Iris pigment epithelial cell (primary cell): ENCODE measurements around the gene MLPH.

Experiments used
- DNase-seq: peaks from one replicate; pipeline ENCODE4 v3.0.0-alpha.2; 2011; ENCODE audit warnings: low read depth

Gene MLPH

DNA sequence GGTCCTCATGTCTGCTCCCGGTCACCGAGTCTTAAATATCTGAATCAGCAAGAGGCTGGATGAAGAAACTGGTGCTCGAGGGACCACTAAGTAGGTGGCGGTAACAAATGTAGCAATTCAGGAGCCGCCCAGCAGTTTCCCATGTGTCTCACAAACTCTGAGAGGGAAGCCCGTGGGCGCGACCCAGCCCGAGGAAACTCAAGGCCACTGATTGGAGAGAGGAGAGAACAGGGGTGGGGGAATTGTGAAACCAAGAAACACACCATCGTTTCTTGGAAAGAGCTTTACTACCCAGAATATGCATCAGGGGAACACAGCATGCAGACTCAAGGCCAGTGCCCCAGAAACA, 10.8 kb downstream of the MLPH start:
- DNase-seq: peak; percentile 82

DNA sequence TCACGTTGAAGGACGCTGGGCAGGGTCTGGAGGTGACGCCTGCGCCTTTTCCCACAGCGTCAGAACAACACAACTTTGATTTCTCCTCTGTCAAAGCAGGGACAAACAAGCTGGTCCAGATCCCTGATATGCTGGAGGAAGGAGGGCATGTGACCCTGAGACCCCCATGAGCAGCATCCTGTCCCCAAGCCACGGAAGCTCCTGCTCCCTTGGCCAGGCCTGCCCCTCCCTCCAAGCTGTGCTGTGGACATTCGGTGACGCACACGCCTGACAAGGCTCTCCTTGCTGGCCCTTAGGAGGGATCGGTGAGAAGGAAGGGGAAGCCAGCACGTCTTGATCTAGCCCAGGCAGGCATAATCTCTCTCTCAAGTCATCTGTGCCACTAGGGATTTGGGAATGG, 11.3 kb downstream of the MLPH start:
- no peak for DNase-seq

DNA sequence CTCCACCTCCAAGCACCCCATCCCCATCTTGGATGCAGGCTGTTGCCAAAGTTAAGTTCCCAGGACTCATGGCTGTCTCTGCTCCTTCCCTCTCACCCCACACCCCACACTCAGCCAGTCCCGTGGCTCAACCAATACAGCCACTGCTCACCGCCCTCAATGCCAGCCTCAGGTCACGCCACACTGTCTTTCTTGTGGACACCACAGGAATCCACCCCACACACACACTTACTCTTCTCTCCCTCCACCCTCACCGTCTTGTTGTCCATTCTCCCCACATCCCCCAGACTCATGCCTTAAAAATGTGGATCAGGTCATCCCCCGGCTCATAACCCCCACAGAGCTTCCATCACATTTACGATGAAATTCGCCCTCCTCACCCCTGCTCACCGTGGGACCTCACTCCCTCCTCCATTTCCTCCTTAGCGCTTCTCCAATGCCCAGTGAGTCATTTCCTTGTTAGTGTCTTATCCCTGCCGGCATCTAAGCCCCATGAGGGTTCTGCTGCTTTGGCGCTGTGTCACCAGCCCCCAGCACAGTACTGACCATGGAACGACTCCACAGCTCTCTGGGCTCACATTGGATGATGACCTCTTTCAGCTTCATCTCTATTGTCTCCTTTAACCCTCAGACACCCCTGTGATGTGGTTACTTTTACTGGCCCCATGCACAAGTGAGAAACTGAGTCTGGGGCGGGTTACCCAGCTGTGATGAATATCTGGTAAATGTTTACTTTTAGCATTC, 13.8 kb downstream of the MLPH start:
- DNase-seq: peak; percentile 100

DNA sequence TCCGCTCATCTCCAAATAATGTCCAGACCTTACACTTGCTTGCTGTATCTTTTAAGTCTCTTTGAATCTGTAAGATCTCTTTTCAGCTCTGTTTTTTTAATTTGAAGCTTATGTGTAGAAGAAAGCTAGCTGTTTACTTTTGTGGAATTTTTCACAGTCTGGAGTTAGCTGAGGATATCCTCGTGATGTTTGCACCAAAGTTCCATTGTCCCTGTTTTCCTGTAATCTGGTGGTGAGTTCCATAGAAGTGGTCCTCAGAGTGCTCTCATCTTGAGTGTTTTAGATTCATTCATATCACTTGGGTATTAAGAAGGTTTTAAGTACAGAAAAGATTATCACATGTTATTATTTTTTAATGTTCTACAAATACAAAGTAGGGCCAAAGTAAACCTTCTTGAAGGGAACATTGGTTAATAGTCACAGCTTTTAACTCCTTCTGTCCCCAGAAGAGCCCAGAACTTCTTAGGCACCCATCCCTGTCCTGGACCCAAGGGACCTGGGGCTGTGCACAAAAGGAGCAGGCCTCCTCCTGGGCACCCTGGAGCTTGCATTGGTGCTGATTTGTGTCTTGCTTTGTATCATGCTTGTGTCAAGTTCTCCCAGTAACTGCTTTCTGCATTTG, 15.0 kb downstream of the MLPH start:
- DNase-seq: peak; percentile 45

DNA sequence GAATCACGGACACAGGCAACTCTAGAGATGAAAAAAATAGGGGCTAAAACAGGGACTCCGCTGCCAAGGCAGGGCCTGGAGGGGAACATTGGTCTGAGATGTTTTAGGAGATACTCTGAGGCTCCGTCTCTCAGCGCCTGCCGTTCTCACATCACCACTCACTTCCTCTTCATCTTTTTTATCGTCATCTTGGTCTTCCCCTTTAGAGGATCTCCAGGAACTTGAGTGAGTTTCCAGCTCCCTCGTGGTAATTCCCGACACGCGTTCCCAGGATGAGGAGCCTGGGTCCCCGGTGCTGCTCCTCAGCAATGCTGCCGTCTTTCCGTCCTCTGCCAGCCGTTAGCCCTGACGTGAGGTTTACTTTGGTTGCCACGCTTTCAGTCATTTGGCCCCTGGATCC, 16.1 kb downstream of the MLPH start:
- DNase-seq: no peak

DNA sequence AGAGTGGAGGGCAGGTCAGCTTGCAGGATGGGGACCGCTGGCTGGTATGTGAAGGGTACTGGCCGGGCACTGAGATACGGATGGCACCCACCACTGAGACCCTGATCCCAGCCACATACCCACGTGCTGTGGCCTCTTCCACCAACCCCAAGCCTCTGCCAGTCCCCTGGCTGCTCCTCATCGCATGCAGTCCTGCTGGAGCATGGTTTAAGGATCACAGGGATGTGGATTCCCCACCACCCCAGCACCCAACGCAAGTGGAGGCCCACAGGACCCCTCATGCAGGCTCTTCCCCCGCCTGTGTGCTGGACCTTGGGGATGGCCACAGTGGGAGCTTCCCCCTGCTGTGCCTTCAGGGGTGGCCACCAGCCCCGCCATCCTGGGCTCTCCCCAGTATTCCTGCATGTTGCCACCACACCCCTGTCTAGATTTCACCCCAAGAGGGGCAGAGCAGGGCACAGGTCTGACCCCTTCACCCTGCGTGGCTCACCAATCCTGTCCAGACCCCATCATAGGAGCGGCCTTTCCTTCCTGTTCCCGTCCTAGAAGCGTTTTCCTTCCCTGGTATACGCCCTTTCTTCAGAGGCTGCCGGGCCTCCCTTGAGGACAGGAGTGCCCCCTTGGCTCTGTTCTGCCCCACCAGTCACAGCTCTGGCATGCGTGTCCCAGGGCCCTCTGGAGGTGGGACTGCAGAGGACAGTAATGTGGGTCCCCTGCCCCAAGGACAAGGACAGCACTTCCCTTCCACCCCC, 18.3 kb downstream of the MLPH start:
- no peak for DNase-seq

DNA sequence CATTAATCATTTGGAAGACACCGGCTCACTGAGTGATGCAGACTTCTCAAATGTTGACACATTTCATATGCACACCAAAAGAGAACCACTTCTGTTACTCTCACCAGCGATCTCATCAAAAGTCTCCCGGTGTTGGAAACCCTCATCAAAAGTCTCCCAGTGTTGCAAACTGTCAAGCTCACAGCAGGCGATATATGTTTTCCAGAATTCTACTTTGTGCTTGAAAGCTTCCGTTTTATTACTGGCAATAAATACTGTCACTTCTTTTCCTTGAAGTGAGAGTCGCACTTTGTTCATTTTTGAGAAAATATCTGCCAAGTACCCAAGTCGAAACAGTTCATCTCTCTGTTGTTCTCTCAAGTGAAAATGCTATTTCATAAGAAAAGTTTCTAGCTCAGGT, 20.5 kb downstream of the MLPH start:
- no peak for DNase-seq

DNA sequence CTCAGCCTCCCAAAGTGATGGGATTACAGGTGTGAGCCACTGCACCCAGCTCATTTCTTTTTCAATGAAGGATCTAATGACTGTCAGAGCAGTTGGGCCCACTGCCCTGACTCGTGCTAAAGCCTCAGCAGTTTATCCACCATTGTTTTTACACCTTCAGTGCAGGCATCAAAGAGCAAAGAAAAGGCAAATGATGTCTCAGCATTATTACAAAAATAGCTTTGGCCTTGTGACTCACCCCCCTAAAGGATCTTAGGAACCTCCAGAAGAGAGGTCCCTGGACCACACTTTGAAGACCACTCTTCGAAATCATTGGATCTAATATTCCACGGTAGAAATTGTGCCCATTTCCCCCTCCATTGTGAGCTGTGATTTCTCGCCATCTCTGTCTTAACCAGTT, 21.3 kb downstream of the MLPH start:
- DNase-seq: no peak

DNA sequence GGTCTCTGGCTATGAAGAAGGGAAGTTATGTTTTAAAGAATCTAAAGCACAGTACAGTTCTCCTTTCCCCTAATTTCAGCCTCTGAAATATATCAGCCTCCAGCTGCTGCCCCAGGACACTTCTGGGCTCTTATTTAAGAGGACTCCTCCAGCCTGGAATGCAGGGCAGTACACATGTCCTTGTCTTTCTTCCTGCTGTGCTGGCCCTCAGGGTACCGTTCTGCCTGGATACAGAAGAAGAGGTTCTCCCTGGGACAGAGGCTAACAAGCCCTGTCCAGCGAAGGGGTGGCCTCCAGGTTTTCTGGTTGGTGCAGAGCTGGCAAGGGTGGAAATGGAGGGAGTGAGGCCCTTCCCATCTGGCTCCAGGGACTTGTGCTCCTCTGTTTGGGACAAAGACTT, 22.1 kb downstream of the MLPH start:
- no peak for DNase-seq

DNA sequence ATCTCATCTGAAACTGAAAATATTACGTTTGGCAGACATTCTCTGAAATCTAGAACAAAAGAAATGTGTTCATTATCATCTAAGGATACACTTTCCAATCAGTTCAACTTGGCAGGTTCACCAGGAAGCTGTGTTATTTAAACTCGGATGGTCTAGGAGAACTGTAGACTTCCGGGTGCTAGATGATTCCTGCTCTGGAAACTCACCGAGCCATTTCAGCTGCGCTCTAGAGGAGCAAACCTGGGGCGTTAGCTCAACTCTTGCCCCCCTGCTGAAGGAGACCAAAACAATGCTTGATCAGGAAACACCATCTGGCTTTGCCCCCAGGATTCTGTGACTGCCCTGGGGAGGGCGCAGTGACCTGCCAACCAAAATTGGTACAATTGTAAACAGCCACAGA, 22.9 kb downstream of the MLPH start:
- no peak for DNase-seq

DNA sequence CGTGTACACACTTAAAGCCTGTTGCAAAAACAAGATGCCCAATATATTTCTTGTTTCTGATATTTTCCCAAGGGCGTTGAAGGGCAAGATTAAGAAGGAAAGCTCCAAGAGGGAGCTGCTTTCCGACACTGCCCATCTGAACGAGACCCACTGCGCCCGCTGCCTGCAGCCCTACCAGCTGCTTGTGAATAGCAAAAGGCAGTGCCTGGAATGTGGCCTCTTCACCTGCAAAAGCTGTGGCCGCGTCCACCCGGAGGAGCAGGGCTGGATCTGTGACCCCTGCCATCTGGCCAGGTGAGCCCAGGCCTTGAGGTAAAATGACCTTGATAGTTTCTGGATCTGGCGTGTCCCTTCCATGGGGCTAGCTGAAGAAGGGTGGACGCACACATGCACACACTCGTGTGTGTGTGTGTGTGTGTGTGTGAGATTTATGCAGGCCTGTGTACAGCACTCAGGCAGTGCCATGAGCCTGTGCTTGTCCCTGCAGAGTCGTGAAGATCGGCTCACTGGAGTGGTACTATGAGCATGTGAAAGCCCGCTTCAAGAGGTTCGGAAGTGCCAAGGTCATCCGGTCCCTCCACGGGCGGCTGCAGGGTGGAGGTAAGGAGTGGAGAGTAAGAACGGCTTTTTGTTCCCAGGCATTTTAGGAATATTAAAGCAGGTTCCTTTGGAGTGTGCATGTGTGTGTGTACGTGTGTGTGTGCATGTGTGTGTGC, 23.6 kb downstream of the MLPH start:
- no peak for DNase-seq

DNA sequence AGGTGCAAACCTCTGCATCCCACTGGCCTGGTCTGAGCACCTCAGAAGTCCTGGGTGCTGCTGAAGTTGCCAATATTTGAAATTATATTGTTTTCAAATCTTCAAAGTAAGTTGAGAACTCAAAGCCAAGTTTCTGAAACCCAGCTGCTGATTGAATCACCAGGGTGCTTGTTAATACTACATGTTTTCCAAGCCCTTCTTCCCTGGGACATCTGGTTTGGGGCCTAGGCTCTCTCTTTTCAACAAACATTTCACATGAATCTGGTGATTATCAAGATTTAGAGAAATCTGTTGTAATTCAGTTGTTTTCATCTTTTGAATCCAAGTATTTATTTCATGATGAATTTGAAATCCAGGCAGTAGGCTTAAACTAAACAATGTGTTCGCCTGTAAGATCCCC, 24.4 kb downstream of the MLPH start:
- peak; percentile 54 for DNase-seq

DNA sequence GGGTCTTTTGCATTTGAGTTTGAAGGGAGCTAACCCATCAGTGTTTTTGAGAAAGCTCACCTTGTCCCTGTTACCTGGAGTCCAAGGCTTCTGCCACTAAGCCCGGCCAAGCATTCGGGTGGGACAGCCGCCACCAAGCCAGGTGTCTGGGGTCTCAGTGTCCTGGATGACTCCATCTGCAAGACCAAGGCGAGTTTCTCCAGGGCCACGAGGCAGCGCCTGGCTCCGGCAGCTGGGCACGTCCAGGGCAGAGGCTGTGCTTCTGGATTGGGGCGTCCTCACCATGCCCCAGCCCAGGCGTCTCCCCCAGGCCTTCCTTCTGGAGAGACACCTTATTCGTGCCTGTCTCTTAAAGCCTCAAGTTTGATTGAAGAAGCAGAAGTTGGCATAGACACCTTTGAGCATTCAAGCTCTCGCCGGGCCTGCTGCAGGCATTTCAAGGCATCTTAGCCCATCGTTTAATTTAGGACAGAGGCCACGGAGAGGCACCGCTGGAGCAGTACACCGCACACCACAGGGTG, 24.9 kb downstream of the MLPH start:
- DNase-seq: no peak

DNA sequence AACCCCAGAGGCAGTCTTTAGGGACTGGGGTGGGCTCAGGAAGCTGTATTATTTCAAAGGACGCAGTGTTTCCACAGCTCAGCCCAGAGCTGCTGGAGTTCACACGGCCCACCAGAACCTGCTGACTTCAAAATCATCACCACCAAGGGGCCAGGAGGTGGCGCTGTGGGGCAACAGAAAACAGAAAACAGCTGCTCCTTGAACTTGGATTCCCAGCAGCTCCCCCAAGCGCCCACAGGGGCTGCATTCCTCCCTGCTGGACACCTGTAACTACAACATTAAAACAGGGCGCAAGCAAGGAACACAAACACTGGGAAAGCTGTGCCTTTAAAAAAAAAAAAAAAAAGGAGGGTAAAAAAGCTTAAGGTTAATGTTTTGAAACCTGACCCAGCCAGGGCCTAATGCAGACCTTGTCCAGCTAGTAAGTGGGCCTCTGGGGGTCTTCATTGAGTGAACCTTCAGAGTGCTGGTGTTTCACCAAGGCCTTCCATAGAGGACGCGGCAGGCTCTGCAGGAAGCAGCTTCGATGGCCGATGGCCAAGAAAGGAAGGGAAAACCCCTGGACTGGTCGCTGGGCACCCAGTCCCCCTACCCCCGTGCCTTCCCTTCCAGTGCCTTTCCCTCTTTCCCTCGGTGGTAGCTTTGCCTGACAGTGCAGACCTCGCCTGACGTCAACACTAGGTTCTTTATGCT, 25.9 kb downstream of the MLPH start:
- DNase-seq: peak; percentile 86

DNA sequence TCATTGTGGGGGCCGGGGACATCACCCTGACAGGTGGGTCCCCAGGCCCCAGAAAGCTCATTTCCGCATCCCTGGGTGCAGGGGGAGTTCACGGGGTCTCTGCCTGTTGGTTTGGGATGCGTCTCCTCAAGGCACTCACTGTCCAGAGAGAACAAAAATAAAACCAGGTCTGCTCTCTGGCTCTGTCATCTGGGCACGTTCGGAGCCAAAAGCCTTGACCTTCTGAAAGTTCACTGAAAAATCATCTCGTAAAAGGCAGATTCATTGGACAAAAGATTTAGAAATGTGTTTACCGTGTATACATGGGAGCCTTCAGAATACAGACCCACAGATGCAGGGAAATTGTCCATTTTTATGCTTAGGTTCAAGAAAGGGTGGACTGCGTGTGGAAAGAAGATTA, 26.6 kb downstream of the MLPH start:
- DNase-seq: no peak

DNA sequence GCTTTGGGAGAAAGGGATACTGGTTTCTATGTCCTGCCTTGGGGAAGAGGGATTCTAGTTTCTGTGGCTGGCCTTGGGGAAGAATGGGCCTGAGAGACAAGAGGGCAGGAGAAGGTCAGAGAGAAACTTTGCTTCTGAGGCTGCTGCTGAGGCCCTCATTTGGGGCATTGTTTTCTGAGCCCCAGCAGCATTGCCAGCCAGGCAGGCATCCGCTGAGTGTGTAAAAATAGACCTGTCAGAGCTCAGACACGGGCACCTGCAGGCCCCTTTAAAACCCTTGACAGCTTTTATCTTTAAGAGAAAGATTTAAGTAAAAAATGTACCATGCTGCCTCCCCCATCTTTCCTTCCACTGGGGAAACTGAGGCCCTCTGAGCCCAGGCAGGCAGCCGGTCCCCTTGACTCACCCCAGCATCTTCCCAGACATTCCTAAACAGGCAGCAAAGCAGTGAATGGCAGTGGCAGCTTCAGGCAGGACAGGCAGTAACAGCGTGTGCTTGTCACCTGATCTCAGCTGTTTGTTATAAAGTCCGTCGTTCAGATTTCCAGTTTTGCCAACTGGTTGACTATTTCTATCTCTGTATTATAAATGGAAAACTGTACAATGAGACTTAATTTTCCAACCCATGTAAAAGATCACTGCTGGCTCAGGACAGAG, 27.6 kb downstream of the MLPH start:
- no peak for DNase-seq

DNA sequence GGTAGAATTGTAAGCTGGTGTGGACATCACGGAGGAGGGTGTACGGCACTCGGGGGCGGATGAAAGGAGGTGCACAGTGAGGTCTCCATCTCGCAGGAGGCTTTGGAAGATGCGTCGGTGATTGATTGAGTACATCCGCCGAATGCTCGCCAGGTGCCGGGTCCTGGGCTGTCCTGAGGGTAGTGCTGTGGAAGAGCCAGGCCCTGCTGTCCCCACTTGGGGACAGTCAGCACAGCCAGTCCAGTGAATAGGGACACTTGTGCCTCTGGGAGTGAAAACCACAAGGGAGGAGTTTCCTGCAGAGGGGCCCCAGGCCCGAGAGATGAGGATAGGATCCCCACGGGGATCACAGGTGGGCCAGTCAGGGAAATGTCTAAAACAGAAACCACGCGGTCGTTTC, 28.1 kb downstream of the MLPH start:
- DNase-seq: no peak

DNA sequence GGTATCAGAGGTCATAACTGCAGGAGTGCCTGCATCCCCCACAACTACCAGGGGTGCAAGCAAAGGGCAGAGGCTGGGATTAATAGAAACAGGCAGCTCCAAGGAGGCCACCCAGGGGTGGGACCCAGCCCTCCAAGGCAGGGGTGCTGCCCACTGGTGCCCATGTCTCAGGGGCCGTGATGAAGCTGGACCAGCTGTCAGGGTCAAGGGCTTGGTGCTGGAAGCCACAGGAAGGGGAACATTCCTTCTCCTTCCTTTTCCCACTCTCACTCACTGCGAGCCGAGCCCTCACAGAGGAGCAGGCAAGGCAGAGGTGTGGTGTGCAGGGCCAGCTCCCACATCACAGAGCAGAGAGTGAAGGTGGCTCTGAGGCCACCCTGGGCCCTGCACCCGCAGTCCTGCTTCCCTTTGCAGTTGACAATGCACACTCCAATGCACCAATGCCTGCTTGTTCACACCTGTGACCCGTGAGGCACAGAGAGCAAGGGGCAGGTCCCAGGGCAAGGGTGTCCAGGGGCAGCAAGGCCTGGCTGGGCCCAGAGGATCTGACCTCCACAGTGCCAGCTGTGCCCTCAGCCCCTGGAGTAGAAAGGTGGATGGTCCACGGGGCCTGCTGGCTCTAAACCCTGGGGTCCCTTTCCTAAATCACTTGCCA, 28.7 kb downstream of the MLPH start:
- no peak for DNase-seq

DNA sequence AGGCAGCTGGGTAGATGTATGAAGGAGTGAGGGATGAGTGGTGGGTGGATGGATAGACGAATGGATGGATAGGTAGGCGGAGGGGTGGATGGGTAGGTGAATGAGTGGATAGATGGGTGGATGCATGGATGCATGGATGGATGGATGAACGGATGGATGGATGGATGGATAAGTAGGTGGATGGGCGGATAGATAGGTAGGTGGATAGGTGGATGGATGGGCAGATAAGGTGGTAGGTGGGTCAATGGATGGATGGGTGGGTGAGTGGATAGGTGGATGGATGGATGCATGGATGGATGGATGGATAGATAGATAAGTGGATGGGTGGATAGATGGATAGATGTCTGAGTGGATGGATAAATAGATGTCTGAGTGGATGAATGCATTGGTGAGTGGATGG, 30.1 kb downstream of the MLPH start:
- no peak for DNase-seq

DNA sequence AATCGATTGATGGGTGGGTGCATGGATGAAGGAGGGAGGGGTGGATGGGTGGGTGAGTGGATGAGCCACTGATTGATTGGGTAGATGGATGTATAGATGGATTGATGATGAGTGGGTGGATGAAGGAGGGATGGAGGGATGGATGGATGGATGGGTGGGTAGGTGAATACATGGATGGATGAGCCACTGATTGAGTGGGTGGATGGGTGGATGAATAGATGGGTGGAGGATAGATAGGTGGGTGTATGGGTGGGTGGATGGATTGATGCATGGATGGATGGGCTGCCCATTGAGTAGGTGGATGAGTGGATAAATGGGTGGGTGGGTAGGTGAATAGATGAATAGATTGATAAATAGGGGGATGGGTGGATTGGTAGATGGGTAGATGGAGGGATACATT, 30.9 kb downstream of the MLPH start:
- no peak for DNase-seq
